ENCODE data around the gene GNL2. TPM values are rescaled to one million over a fixed set of nuclear protein-coding genes. Genes with fewer than 3 reads are reported as not detected.

Gene GNL2
- total and polyA plus RNA-seq, 4 donors = 14.8 to 29.2 (median 21.3) TPM

- no peak for TF ChIP-seq YY1 (IDR thresholded peaks at IDR 0.05)
Measured at GRCh38 chr1:37545019-37545418, 50.7 kb downstream of the GNL2 start (continued).

GRCh38 chr1:37544530-37544929, 51.2 kb downstream of the GNL2 start:
- no peak for DNase-seq (ENCODE audit: low spot score)
- H3K4me3 ChIP-seq (ENCODE audit: low read depth in 1 of 3, low read length in 3 of 3) = no peak overlapping the region
- TF ChIP-seq ZBTB33 (IDR thresholded peaks at IDR 0.05) (no peak), FOXA1 (IDR thresholded peaks at IDR 0.05) (no peak)
- H3K36me3 ChIP-seq (ENCODE audit: control insufficient read depth in 4 of 4, insufficient read depth in 3 of 4, low read depth in 1 of 4, low read length in 3 of 4) = peaks cover 11 to 51% (median 23%) of the 10 kb centered on the region in 4 donors
- H3K4me1 ChIP-seq (ENCODE audit: control insufficient read depth in 4 of 4, insufficient read depth in 4 of 4, low read length in 3 of 4) = no peaks in the 10 kb centered on the region
- no peak overlapping the region for H3K9ac ChIP-seq (ENCODE audit: low read depth in 1 of 2, low read length in 2 of 2)
- no peaks in the 10 kb centered on the region for H3K9me3 ChIP-seq (ENCODE audit: control insufficient read depth in 4 of 4, low read length in 3 of 4)
- WGBS = 98% methylated on average over 21 of the region's 21 CpGs
- no peak overlapping the region for H3K27ac ChIP-seq (ENCODE audit: low read depth in 1 of 2, low read length in 2 of 2)
- no peaks in the 10 kb centered on the region for H3K27me3 ChIP-seq (ENCODE audit: control insufficient read depth in 4 of 4, insufficient read depth in 4 of 4, low read length in 3 of 4)

- H3K27ac ChIP-seq (ENCODE audit: low read depth in 1 of 2, low read length in 2 of 2) = no peak overlapping the region
- peaks cover 0 to 11% (median 0%) of the 10 kb centered on the region in 4 donors for H3K4me1 ChIP-seq (ENCODE audit: control insufficient read depth in 4 of 4, insufficient read depth in 4 of 4, low read length in 3 of 4)
- peaks cover 2 to 42% (median 32%) of the 10 kb centered on the region in 4 donors for H3K36me3 ChIP-seq (ENCODE audit: control insufficient read depth in 4 of 4, insufficient read depth in 3 of 4, low read depth in 1 of 4, low read length in 3 of 4)
- DNase-seq (ENCODE audit: low spot score) = no peak
- no peak overlapping the region for H3K4me3 ChIP-seq (ENCODE audit: low read depth in 1 of 3, low read length in 3 of 3)
- no peaks in the 10 kb centered on the region for H3K27me3 ChIP-seq (ENCODE audit: control insufficient read depth in 4 of 4, insufficient read depth in 4 of 4, low read length in 3 of 4)
- WGBS = 97% methylated on average over 30 of the region's 30 CpGs
- H3K9me3 ChIP-seq (ENCODE audit: control insufficient read depth in 4 of 4, low read length in 3 of 4) = no peaks in the 10 kb centered on the region
- H3K9ac ChIP-seq (ENCODE audit: low read depth in 1 of 2, low read length in 2 of 2) = no peak overlapping the region
- no peak for TF ChIP-seq RAD21 (IDR thresholded peaks at IDR 0.05)
- TF ChIP-seq MAX (IDR thresholded peaks at IDR 0.05) = no peak
- no peak for TF ChIP-seq HNF4G (IDR thresholded peaks at IDR 0.05)
- TF ChIP-seq ATF3 (IDR thresholded peaks at IDR 0.05) = no peak
- TF ChIP-seq RXRA (IDR thresholded peaks at IDR 0.05) = no peak
- no peak for TF ChIP-seq NR2F2 (IDR thresholded peaks at IDR 0.05)
- TF ChIP-seq GABPA (IDR thresholded peaks at IDR 0.05 in 1 of 2, conservative IDR thresholded peaks at IDR 0.05 in 1 of 2) = no peak
- TF ChIP-seq SP1 (IDR thresholded peaks at IDR 0.05) = no peak
- no peak for TF ChIP-seq ZBTB33 (IDR thresholded peaks at IDR 0.05)
- TF ChIP-seq HNF4A (conservative IDR thresholded peaks at IDR 0.05) = no peak
- no peak for TF ChIP-seq REST (IDR thresholded peaks at IDR 0.05)
- no peak for TF ChIP-seq FOXA2 (IDR thresholded peaks at IDR 0.05)
- TF ChIP-seq EGR1 (IDR thresholded peaks at IDR 0.05; ENCODE audit: low read depth in 2 of 2) = no peak
- no peak for TF ChIP-seq CTCF (IDR thresholded peaks at IDR 0.05; ENCODE audit: low read depth, low read length, missing input control)
- TF ChIP-seq FOXA1 (IDR thresholded peaks at IDR 0.05) = no peak
- TF ChIP-seq TAF1 (conservative IDR thresholded peaks at IDR 0.05) = no peak
- TF ChIP-seq JUND (IDR thresholded peaks at IDR 0.05) = no peak
- no peak for TF ChIP-seq YY1 (IDR thresholded peaks at IDR 0.05)
Measured at GRCh38 chr1:37540036-37540785, 55.5 kb downstream of the GNL2 start.

Measured in liver (tissue), 9 donors.